Measurements from ENCODE around the gene LCE1D.

DNA sequence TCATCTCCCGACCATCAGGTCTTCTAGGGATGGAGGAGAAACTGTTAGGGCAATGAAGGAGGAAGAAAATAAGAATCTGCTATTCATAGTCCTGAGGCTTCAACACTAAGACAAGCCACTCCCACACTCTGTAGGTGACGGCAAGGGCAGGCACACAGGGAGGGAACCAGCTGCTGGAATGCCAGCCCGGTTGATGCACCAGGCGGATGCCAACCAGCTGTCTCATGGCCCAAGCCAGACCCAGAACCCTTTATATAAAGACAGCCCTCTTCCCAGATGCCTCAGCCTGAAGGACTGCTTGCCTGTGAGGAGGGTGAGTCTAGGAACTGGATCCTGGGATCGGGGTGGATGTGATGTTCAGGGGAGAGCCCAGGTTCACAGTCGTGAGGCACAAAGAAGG, 38.8 kb upstream of the LCE1D start, which contains the start of gene KPRP:
- TF ChIP-seq CTCF (IDR thresholded peaks at IDR 0.05; ENCODE audit: insufficient read depth, low read length, poor library complexity, severe bottlenecking) (no peak), EZH2phosphoT487 (conservative IDR thresholded peaks at IDR 0.05; ENCODE audit: low read length) (no peak)
